Lung microvascular endothelial cell (primary cell): ENCODE data around the gene THAP12. TPM values are rescaled to one million over a fixed set of nuclear protein-coding genes. Genes with fewer than 3 reads are reported as not detected.

ENCODE experiments used
- DNase-seq, 2 donors: peaks; one replicate each; pipeline versions ENCODE4 v3.0.0 to v3.0.0-alpha.2; 2010; ENCODE audit warnings: low read depth in 2 of 2
- total RNA-seq: library from RNA; depleted of rRNA; stranded (reverse); fragments of >200 nt; gene quantifications from 2 replicates; pipeline ENCODE4 v1.2.1, GENCODE V29; 2014

THAP12 gene
- total RNA-seq, 1 donor from 2014 or later = 29.4 TPM

DNA sequence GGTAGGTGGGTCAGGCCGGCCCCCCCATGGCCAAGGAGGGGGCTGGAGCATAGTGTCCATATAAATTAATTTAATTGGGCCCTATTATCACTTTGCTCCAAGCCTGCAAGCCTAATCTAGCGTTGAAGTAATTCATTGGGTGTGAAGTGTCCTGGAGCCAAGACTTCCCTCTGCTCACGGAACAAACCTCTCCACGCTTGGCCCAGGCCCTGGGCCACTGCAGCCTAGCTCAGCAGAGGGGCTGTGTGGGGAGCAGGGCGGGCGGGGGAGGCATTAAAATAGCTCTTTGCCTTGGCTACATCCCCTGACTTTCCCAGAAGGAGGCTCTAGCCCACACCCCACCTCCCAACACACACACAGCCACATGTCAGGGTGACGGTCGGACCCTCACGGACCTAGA lies 73.5 kb downstream of the THAP12 start:
- DNase-seq = no peak

DNA sequence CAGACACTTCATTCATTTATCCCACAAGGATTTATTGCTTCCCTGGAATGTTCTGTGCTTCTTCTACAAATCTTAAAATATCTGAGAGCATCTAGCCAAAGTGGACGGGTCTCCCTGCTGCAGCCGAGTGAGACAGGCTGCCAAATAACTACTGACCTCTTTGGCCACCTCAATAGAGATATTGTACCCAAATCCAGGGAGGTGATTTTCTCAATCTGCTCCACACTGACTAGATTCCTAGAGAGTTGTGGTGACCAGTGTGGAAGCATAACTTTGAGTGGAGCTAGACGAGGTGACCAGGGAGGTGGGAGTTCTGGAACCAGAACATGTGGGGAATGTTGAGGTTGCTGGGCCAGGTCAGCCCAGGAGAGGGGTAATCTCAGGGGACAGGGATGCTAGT lies 77.5 kb downstream of the THAP12 start:
- DNase-seq = no peak

DNA sequence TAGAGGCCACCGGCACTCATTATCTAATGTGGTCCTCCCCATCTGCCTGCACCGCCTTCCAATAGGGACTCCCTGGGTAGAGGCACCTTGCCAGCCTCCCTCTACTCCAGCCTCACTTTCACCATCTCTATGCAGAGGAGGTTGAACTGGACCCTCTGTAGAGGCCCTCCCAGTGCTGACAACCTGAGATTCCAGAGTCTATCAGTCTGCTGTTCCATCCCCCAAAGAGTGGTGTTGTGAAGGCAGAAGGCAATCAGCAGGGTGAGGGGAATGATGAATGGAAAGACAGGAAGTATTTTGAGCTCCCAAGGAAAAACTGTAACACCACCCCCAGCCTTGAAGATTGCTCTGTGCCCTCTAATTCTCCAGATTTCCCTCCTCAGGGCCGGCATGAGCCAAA lies 77.9 kb downstream of the THAP12 start:
- DNase-seq = no peak

Other genes starting within 250 kb of the THAP12 start
- gene WNT11, start 174.6 kb downstream of the THAP12 start, total RNA-seq = 0.40 TPM in 1 of 2 replicates, not detected in the other
- gene GVQW3, start 191 bp upstream of the THAP12 start, total RNA-seq = 0.40 and 0.44 TPM in 2 replicates
- 7.1 and 10.2 TPM in 2 replicates for gene EMSY, start 63.9 kb upstream of the THAP12 start, total RNA-seq